GM21381 (cell line): ENCODE measurements around the gene INSIG2.

Experiments
- ATAC-seq: cut with Tn5 transposase; IDR thresholded peaks from one replicate; pipeline ENCODE4 v1.9.1; 2021; ENCODE audit warnings: mild to moderate bottlenecking, moderate library complexity; ENCODE audit not compliant: unreplicated experiment

Gene INSIG2

DNA sequence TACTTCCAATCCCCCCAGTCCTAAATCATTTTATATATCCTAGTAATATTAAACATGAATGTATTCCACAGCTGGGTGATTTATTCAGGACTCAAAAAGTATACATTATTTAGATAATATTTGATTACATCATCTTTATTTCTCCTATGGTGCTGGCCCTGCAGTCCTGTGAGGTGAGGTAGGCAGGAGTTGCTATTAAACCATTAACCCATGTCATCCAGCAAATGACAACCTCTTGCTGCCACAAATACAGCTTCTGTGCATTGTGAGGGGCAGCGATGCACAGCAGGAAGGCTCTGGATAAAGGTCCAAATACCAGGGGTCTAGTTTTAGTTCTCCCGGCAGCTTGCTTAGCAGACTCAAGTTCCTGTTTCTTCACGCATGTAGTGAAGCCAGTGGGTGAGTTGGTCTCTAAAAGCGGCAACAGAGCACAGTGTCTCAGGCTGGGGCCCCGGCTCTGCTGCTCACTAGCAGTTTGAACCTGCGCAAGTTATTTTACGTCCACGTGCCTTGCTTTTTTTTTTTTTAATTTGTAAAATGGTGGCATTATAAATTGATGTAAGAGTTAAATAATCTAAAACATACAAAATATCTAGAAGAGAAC lies 36.1 kb downstream of the INSIG2 start:
- no peak for ATAC-seq

DNA sequence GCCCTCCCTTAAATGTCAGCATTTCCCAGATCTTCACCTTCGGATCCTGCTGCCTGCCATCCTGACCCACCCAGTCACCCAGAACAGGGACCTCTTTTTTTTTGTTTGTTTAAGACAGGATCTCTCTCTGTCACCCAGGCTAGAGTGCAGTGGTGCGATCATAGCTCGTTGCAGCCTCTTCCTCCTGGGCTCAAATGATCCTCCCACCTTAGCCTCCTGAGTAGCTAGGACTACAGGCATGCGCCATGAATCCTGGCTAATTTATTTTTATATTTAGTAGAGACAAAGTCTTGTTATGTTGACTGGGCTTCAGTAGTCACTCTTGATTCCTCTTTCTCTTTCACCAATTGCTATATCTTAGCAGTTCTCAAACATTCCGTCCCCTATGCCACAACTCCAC lies 39.0 kb downstream of the INSIG2 start:
- no peak for ATAC-seq

DNA sequence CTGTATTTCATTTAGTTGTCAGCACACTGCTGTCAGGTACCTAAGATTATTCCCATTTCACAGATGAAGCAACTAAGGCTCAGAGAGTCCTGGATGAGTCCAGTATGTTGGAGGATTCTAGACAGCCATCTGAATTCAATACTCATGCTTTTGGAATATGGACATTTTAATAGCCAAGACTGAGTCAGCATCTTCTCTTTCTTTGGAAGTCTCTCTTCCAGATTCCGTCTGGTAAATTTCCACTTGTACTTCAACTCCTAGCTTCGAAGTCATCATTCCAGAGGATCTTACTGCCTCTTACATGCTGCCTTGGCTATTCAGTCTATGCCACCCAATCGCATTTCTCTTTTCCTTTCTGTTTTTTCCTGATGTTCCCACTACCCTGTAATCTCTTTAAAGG lies 40.6 kb downstream of the INSIG2 start:
- no peak for ATAC-seq

DNA sequence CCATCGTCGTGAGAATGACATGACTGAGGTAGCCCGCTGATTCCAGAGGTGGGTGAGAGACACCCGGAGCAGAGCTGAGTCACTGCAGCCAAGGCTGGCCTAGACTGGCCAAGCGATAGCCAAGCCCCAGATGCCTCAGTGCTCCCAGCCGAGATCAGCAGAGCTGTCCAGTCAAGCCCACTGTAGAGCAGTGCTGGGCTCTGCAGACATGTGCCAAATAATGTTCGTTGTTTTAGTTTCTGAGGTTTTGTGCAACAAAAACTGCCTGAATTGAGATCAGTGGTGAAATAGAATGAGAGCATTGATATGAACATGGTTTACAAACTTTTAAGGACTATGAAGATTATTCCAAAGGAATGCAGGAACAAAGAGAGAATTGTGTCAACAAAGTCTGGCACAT lies 42.1 kb downstream of the INSIG2 start:
- no peak for ATAC-seq

DNA sequence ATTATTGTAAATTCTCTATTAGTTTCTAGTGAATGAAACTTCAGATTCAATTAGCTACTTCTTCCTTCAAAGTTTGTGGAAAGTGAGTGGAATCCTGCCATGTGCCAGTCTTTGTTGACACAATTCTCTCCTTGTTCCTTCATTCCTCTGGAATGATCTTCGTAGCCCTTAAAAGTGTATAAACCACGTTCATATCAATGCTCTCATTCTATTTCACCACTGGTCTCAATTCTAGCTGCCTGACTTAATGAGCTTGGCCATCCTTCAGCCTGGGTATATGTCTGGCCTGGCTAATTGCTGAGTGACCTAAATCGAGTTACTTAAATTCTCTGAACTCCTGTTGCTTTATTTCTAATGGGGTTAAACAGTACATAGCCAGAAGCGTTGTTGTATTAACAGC lies 43.5 kb downstream of the INSIG2 start:
- ATAC-seq: no peak

DNA sequence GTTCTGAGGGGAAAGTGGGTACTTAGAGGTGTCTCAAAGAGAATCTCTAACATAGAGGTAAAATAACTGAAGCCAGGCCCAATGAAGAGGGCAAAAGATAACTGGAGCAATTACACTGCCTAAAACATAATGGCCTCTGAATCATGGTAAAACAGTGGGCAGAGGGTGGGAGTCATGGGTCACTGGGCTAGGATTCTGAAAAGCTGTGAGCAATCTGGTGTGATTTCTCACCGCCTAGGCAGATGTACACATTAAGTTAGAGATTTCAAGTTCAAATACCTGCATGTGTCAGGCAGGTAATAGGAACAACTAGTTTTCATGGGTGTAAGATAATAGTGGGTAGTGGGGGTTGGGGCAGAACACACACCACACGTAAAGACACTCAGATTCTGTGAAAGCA lies 45.6 kb downstream of the INSIG2 start:
- no peak for ATAC-seq

DNA sequence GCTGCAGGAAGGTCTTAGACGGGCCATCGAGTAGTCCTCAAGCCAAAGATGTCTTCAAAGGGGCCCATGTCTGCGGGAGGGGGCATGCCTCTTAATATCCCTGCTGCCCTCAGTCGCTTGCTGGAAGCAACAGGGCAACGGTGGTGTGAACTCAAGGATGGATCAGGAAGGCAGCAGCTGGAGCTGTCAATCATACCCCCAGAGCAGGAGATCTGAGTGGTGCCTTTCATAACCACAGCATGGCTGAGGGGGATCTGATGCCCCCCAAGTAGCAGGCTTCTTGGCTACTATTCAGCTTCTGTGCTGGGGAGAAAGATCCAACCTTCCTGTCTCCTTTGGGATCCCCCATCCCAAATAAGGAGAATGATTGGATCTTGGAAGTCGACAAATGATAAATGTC lies 46.4 kb downstream of the INSIG2 start:
- ATAC-seq: no peak

DNA sequence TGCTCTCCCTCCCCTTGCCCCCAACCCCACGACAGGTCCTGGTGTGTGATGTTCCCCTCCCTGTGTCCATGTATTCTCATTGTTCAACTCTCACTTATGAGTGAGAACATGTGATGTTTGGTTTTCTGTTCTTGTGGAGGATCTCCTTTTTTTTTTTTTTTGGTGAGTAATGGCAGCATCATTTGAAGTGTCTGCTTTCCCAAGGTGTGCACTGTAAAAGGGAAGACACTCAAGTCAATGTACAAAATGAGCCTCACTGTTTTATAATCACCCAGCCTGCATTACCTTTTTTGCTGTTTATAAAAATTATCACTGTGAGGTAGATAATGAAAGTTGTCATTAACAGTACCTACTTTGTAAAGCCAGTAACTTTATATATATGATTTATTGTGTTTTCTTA lies 56.9 kb downstream of the INSIG2 start:
- no peak for ATAC-seq

DNA sequence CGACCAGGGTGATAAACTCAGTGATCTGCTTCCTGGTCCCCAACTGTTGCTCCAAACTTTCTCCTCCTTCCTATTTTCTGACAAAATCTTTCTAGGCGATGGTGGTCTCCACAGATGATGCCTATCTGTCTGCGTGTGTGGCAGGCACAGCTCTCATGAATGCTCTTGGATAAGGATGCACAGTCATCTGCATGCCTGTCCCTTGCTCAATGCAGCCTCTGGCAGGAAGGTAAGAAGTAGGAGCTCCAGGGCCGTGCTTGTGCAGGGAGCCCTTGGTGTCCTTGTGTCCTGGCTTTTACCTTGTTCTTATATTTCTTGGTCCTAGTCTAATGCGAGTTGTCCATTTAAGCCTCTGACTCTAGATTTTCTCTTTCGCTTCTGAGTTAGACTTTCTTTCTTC lies 57.5 kb downstream of the INSIG2 start:
- no peak for ATAC-seq

DNA sequence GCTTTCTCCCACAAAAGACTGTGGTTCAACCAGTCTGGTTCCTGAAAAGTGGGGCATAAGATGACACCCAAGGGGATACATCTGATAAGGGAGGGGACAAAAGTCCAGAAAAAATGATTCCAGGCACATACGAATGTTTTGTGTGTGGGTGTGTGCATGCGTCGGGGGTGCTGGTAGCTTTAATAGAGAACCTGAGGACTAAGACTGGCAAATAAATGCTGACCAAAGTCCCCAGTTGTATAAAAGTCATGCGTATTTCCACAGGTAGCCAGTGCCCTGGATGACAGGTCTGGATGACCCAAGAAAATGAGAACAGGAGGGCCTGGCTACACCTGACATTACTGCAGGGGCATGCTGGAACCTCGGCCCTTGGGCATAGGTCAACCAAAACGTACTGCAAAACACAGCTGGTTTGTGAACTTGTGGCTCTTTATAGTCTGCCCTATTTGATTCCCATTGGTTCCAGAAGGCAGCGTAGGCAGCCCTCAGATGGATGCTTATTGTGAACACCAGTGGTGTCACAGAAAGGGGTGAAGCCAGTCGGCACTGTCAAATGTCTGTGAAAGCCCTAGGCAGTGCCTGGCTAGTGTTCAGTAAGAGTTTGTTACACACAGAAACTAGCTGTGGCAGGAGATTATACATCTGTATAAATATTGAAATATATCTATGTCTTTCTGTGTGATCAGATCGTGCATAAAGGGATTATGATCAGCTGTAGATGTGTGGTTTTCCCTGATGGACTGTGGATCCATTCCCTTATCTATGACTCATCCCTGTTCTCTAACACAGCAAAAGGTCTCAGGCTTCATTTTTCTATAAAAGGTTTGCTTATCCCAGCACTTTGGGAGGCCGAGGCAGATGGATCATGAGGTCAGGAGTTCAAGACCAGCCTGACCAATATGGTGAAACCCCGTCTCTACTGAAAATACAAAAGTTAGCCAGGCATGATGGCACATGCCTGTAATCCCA lies 58.3 kb downstream of the INSIG2 start:
- no peak for ATAC-seq

DNA sequence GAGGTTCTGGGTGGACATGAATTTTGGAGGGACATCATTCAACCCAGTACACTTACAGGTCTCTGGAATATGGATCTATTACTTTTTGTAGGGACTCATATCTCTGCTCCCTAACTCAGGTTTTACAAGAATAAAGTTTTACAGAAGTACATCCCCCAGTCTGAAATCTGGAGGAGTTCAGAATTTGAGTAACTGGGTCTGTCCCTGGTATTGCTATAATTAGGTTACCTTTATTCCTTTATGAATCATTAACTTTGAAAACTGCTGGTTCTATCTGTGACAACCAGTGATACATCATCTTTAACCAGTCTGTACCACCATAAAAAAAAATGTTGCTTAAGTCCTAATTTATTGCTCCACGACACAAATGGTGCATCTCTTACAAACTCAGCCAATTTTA lies 59.9 kb downstream of the INSIG2 start:
- no peak for ATAC-seq

DNA sequence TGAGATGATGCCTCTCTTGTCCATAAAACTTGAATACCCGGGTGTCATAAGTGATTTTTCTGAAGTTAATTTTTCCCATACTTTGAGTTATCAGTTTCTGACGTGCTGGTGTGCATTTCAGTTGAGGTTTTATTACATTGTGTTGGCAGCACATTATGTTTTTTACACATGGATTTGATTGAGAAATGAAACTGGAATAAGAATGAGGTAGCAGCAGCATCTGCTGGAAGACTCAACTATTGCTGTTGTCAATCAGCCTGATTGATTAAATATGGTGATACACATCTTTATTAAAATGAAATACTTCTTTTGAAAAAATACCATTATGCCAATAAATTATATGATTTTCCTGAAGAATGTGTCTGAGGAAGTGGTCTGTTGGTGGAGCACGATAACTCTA lies 60.5 kb downstream of the INSIG2 start:
- no peak for ATAC-seq

DNA sequence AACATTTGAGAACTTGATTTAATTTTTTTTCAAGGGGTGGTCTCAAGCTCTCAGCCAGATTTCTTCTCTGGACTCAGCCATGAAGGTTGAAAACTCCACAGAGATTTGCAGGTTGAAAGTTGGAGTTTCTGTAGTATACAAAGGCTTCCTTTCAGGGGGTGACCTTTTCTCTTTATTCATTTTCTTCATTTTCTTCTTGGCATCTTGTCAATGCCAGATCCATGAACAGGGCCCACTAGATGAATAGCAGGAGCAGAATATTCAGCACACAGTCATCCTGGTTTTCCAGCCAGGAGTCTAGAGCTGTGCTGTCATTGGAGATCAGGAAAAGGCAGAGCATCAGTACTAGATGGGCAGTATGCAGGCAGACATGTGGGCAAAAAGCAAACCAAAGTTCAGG lies 62.0 kb downstream of the INSIG2 start:
- no peak for ATAC-seq

DNA sequence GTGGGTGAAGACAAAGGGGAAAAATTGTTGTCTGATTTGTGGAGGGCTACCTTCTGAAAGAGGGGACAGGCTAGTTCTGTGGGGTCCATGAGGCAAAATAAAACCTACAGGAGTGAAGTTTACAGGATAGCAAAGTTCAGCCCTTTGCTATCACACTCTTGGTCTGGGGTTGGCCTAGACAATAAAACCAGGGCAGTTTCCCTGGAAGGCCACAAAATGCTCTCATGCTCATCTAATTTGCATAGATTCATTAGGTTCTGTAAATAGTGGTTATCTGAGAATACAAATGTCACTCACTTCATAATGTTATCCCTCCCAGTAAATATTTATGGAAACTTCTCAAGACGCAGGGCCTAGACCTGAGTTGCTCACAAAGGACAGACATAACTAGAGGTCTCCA lies 63.6 kb downstream of the INSIG2 start:
- no peak for ATAC-seq

DNA sequence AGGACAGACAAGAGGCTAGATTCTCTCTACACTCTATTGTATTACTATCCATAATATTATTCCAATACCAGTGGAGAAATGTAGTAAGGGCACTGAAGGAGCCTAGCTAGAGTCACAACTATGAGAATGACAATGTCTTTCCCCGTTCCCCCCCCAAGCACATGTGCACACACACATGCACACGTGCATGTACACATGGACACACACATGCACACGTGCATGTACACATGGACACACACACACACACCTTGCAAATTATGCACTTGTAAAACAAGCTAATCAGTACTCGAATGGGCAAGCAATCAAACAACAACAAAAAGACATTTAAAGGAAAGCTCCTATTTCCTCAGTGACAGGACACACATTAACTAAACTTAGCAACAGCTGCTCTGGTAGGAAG lies 65.2 kb downstream of the INSIG2 start:
- no peak for ATAC-seq

DNA sequence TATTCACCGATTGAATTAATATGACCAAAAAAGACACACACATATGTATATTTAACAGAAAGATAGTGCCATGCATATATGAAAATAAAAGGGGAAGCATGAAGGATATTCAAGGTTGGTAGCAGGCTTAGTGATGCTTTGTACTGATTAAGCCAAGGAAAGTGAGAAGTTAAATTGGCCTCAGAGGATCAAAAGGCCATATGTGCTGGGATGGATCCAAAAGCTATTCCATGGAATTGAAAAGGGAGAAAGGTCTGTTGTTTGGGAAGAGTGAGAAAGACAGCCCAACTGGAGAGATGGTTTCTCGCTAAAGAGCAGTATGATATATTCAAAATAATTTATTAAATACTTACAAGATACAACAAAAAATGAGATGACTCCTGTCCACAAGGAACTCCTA lies 65.9 kb downstream of the INSIG2 start:
- ATAC-seq: no peak
